GM18499 (cell line): Measurements from ENCODE around the gene SLC43A1.

ENCODE experiments used
- ATAC-seq: cut with Tn5 transposase; IDR thresholded peaks from one replicate; pipeline ENCODE4 v1.9.1; 2021; ENCODE audit warnings: moderate number of reproducible peaks; ENCODE audit not compliant: insufficient read depth, unreplicated experiment

SLC43A1 gene

GRCh38 chr11:57530215-57530595, 14.7 kb upstream of the SLC43A1 start:
- ATAC-seq: no peak

DNA sequence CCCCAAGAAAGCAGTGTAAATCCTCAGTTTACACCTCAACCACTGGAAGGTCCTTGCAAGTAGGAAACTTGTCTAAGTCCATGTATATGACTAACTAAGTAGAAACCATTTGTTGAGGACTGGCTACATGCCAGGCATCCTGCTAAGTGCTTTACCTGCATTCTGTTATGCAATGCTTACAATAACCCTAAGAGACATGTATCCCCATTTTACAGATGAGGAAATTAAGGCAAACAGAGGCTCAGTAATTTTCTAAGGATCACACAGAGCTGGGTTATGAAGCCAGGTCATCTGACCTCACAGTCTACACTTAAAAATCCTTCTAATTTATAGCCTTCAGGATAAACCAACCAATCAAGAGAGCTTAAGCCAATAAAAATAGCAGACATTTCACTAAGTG, 13.5 kb upstream of the SLC43A1 start:
- ATAC-seq: no peak

GRCh38 chr11:57527056-57527631, 11.6 kb upstream of the SLC43A1 start:
- ATAC-seq: no peak

DNA sequence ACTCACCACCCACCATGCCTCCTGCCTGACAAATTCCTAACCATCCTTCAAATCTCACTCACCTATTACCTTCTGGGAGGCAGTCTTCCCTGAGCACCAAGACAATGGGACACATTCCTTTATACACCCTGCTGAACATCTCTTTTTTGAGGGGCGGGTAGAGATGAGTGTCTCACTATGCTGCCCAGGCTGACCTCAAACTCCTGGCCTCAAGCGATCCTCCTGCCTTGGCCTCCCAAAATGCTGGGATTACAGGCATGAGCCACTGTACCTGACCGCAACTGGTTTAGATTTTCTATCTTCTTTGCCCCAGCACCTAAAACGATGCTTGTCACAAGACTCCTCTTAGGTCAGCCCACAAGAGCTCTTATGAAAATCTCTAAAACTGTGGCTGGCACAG, 7.9 kb upstream of the SLC43A1 start:
- ATAC-seq: no peak

DNA sequence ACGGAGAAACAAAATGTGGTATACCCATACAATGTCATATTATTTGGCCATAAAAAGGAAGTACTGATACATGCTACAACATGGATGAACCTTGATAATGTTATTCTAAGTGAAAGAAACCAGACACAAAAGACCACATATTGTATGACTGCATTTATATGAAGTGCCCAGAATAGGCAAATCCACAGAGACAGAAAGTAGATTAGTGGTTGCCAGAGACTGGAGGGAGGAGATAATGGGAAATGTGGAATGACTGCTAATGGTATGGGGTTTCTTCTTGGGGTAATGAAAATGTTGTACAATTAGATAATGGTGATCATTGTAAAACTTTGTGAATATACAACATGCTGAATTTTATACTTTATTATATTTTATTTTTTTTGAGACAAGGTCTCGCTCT, 5.6 kb upstream of the SLC43A1 start:
- ATAC-seq: no peak

DNA sequence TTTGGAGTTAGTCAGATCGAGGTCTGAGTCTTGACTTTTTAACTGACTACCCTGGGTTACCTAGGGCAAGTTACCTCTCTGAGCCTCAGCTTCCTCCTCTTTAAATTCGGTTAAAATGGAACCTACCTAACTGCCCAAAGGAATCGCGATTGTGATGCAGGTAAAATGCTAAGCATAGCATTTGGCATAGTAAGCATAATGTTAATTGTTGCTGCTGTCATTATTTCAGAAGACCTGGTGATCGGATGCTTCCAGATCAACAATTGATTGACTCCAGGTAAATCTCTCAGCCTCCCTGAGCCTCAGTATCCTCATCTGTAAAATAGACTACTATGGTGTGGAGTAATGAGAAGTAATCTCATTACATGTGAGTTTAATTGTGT, 550 bp upstream of the SLC43A1 start:
- ATAC-seq: no peak

- no peak for ATAC-seq
Measured at GRCh38 chr11:57514538-57515331, 767 bp downstream of the SLC43A1 start.

DNA sequence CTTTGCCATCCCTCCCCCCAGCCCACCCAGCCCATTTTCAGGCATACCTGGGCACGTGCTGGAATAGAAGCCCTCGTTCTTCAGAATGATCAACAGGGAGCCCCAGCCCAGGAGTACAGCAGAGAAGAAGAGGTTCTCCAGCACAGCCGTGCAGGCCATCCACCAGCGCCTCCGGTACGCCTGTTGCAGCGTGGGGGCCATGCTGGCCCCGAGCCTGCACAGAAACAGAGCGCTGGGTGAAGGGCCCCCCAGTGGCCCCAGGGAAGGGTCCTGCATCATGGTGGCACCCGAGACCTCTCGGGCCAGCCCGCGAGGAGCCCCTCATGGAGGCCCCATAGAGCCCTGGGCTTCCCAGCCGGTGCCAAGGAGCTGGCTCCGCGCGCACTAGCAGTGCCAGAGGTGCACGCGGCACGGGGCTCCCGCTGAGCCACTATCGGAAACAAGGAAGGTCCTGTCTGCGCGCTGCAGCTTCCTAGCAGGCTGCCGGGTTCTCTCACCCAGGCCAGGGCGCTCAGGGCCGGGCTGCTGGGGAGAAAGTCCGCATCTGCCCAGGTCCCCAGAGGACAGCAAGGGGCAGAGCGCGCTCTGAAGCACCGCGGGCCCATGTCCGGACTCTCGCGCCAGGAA, 1.5 kb downstream of the SLC43A1 start:
- no peak for ATAC-seq

DNA sequence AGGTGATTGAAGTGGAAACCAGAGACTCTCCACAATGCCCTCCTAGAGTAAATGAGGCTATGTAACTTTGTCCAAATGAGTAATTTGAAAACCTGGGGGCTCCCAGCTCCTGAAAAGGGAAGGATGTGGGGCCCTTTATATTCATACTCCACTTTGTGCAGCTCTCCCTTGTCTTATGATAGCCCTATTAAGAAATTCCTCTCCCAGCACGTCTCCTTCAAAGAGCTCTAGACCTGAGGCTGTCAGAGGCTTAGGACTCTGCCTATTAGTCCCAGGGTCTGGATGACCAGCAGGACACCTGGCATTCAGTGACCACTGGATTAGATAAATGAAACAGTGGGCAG, 2.1 kb downstream of the SLC43A1 start:
- no peak for ATAC-seq

GRCh38 chr11:57512646-57513451, 2.7 kb downstream of the SLC43A1 start:
- ATAC-seq: no peak

DNA sequence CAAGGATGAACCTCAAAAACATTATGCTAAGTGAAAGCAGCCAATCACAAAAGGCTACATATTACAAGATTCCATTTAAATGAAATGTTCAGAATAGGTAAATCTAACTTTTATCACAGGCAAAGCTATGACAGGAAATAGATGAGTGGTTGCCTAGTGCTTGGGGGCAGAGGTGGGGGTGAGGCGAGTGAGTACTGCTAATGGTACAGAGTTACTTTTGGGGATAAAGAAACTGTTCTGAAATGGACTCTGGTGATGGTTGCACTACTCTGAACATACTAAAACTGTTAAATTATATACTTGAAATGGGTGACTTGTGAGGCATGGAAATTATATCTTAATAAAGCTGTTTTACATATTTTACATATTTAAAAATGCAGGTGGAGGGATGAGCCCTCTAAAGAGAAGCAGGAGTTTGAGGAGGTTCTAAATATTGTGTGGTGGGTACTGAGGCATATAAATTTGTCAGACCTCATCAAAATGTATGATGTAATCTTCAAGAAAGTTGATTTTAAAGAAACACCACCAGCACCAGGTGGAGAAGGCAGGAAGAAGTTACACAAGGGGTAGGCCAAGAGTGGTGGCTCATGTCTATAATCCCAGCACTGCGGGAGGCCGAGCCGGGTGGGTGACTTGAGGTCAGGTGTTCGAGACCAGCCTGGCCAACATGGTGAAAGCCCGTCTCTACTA, 3.6 kb downstream of the SLC43A1 start:
- no peak for ATAC-seq

DNA sequence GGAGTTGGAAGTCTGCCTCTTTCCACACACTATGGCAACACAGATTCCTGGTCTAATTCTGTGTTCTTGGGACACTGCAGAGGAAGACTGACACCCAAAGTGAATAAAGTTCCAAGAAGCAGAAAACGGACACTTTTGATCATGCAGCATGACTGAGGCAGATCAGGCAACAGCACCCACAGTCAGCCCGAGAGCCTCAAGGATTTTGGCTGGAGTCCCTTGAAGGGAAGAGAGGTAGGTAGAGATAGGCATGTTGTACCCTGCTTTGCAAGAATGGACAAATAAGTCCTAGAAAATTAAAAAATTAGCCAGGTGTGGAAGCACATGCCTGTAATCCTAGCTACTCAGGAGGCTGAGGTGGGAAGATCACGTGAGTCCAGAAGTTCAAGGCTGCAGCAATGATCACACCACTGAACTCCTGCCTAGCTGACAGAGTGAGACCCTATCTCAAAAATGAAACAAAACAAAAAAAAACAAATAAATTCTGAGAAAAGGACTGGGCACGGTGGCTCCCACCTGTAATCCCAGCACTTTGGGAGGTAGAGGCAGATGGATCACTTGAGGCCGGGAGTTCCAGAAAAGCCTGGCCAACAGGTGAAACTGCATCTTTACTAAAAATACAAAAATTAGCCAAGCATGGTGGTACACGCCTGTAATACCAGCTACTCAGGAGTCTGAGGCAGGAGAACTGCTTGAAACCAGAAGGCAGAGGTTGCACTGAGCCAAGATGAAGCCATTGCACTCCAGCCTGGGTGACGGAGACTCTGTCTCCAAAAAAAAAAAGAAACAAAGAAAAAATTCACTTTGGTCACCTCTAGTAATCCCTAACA, 6.9 kb downstream of the SLC43A1 start:
- ATAC-seq: no peak

DNA sequence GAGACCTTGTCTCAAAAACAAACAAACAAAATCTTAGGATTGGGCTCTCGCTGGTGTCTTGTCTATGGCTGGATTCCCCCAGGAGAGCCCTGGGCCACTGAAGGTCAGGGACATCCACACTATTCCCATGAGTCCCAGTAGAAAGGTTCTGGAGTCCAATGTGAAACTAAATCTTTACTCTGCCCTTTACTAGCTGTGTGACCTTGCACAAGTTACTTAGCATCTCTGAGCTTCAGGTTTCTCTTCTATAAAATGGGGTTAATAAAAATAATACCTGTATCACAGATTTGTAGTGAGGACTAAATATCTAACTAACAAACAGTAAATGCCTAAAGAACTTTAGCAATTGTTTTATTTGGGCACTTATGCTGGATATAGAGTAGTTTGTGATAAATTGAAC, 9.0 kb downstream of the SLC43A1 start:
- ATAC-seq: no peak

- no peak for ATAC-seq
Measured at GRCh38 chr11:57504511-57504910, 11.0 kb downstream of the SLC43A1 start.

- no peak for ATAC-seq
Measured at GRCh38 chr11:57502870-57503269, 12.6 kb downstream of the SLC43A1 start.

DNA sequence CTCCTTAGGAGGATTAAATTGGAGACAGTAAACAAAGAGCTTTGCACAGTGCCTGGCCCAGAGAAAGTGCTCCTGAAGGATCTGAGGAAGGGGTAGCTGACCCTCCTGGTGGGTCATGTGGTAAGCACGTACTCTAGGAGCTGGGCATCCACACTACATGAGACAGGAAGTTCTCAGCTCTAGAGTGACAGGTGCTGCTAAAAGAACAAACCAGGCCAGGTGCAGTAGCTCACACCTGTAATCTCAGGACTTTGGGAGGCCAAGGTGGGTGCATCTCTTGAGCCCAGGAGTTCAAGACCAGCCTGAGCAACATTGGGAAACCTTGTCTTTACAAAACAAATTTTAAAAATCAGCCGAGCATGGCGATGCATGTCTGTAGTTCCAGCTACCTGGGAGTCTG, 13.1 kb downstream of the SLC43A1 start:
- ATAC-seq: no peak

GRCh38 chr11:57501953-57502352, 13.5 kb downstream of the SLC43A1 start:
- no peak for ATAC-seq

- ATAC-seq: no peak
Measured at GRCh38 chr11:57500926-57501325, 14.6 kb downstream of the SLC43A1 start.

DNA sequence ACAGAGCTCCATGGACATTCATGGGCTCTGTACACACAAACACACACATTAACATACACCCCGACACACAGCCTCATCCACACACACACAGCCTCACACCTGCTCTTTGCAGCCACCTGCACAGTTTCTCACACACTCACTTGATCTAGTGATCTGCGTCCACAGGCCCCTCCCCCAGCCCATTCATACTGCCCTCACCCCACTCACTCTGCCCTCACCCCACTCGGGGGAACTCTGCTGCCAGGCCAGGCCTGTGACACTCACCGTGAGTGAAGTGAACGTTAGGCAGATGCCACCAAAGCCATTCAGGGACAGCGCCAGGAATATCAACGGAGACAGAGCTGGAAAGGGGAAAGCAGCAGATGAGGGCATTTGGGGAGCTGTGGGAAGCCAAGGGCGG, 15.0 kb downstream of the SLC43A1 start:
- no peak for ATAC-seq

GRCh38 chr11:57499983-57500461, 15.5 kb downstream of the SLC43A1 start:
- ATAC-seq: no peak
